OCI-LY7 (cell line): Measurements from ENCODE around the gene HS2ST1. TPM values are rescaled to one million over a fixed set of nuclear protein-coding genes. Genes with fewer than 3 reads are reported as not detected.
"Not testable (repeated sequence)": the region's sequence is repeated elsewhere in the genome, so short reads cannot be mapped to it uniquely, and the experiment has no call there.

Source experiments
- BruUV-seq: library from RNA; stranded (reverse); fragments of 400-500 nt; replicated peaks from 2 replicates; lab custom pipeline; 2021; lab: Mats Ljungman, UMichigan
- CTCF ChIA-PET: fragments of 300-600 bp; sonication (Branson Sonifier 250); formaldehyde crosslinking; loops from one replicate; lab custom pipeline; 2022; ENCODE audit warnings: antibody characterized with exemption; ENCODE audit not compliant: unreplicated experiment; lab: Charles Lee
- POLR2A ChIA-PET: fragments of 300-600 bp; sonication (Branson Sonifier 250); formaldehyde crosslinking; loops from one replicate; lab custom pipeline; 2022; ENCODE audit warnings: antibody characterized with exemption; lab: Charles Lee
- DNase-seq: peaks from one replicate; pipeline ENCODE4 v3.0.0-alpha.2; 2015; ENCODE audit warnings: low spot score
- H2AFZ ChIP-seq: fragments of 200-600 bp; sonication (generic), shearing (Covaris generic); 2 replicates; pipeline ENCODE4 v1.6.1; 2014; ENCODE audit warnings: mild to moderate bottlenecking, antibody characterized with exemption, low read length, moderate library complexity
- H3K27ac ChIP-seq: fragments of 200-600 bp; sonication (generic); 2 replicates; pipeline ENCODE4 v1.5.1; 2014; ENCODE audit warnings: mixed run types, low read depth, mild to moderate bottlenecking, moderate library complexity, low read length, inconsistent platforms; ENCODE audit not compliant: poor library complexity, severe bottlenecking
- H3K36me3 ChIP-seq: fragments of 200-600 bp; sonication (generic); 2 replicates; pipeline ENCODE4 v1.6.1; 2014; ENCODE audit warnings: mild to moderate bottlenecking, antibody characterized with exemption, low read length, moderate library complexity, mixed read lengths; ENCODE audit not compliant: insufficient read depth
- H3K4me1 ChIP-seq: fragments of 200-600 bp; sonication (generic); 2 replicates; pipeline ENCODE4 v1.5.1; 2014; ENCODE audit warnings: mild to moderate bottlenecking, low read length; ENCODE audit not compliant: insufficient read depth, poor library complexity, severe bottlenecking
- H3K4me2 ChIP-seq: fragments of 200-600 bp; sonication (generic); 2 replicates; pipeline ENCODE4 v1.6.1; 2014; ENCODE audit warnings: mild to moderate bottlenecking, low read length
- H3K4me3 ChIP-seq: fragments of 200-600 bp; sonication (generic); 2 replicates; pipeline ENCODE4 v1.5.1; 2014; ENCODE audit warnings: mild to moderate bottlenecking, low read depth, low read length; ENCODE audit not compliant: poor library complexity, severe bottlenecking
- H3K79me2 ChIP-seq: fragments of 200-600 bp; sonication (generic); 2 replicates; pipeline ENCODE4 v1.6.1; 2016; ENCODE audit warnings: low read depth, mild to moderate bottlenecking, low read length, moderate library complexity, mixed read lengths; ENCODE audit not compliant: insufficient read depth
- H3K9me2 ChIP-seq: fragments of 200-600 bp; sonication (generic); 2 replicates; pipeline ENCODE4 v1.6.1; 2016; ENCODE audit warnings: mild to moderate bottlenecking, low read length, mixed read lengths; ENCODE audit not compliant: insufficient read depth
- H3K9me3 ChIP-seq: fragments of 200-600 bp; sonication (generic); 2 replicates; pipeline ENCODE4 v1.6.1; 2014; ENCODE audit warnings: mild to moderate bottlenecking, mixed run types, low read length, mixed read lengths
- H4K20me1 ChIP-seq: fragments of 200-600 bp; sonication (generic); 2 replicates; pipeline ENCODE4 v1.6.1; 2014; ENCODE audit warnings: mild to moderate bottlenecking, antibody characterized with exemption, low read length, moderate library complexity, mixed read lengths; ENCODE audit not compliant: insufficient read depth
- CTCF ChIP-seq: fragments of 200-600 bp; sonication (generic); conservative IDR thresholded peaks from 2 replicates; pipeline ENCODE4 v1.5.1; 2014; ENCODE audit warnings: mild to moderate bottlenecking, antibody characterized with exemption, low read length, moderate library complexity, mixed read lengths
- EZH2phosphoT487 ChIP-seq: fragments of 200-600 bp; sonication (generic); IDR thresholded peaks from 2 replicates; pipeline ENCODE4 v1.6.1; 2018; ENCODE audit warnings: low read depth, borderline replicate concordance, mild to moderate bottlenecking, mixed run types, antibody characterized with exemption, low read length, moderate library complexity, mixed read lengths
- intact Hi-C: fragments of 100-400 bp; cut with micrococcal nuclease; formaldehyde crosslinking; loops from one replicate; pipeline ENCODE4 v1.10.0; 2022; ENCODE audit not compliant: unreplicated experiment
- total RNA-seq, 2 experiments: library from RNA; depleted of rRNA in 1 of 2; stranded (reverse); fragments of >200 nt in 1 of 2; shearing (Covaris generic) in 1 of 2; gene quantifications; 2 replicates each; pipeline ENCODE4 v1.2.3, GENCODE V29; 2014 to 2022

The HS2ST1 gene
- total RNA-seq, 2 experiments from 2014 or later = 20.9 to 63.7 TPM

DNA sequence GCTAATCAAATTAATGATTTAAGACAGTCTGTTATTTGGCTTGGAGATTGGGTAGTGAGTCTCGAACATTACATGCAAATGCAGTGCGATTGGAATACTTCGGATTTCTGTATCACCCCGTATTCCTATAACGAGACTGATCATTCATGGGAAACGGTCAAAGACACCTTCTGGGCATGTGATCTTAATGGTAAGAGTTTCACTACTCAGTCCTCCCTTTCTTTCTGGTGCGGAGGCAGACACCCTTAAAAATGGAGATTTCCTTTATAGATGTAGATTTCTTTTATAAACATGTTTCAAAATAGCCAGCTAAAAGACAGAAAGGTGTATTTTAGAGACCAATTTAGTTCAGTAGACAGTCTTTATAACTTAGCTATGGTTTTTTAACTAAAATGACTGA, 74.4 kb downstream of the HS2ST1 start:
- Histone ChIP-seq H3K9me2 (no peaks in the 10 kb centered on the region), H3K9me3 (no peaks in the 10 kb centered on the region), H4K20me1 (no peaks in the 10 kb centered on the region), H3K79me2 (peaks cover 77% of the 10 kb centered on the region), H3K27ac (no peak overlapping the region), H3K4me2 (no peak overlapping the region), H2AFZ (no peak overlapping the region), H3K4me1 (peaks cover 4% of the 10 kb centered on the region), H3K4me3 (no peak overlapping the region), H3K36me3 (peaks cover 59% of the 10 kb centered on the region)
- BruUV-seq = no TSS peak
- DNase-seq = no peak
- TF ChIP-seq EZH2phosphoT487 (no peak), CTCF (no peak)
- CTCF ChIA-PET = no interaction called here
- POLR2A ChIA-PET = interaction anchor here (0.6 to 1.6 kb wide), 7 partner anchors 12 to 274 kb away, joined by 3 to 4 read pairs (median 4); no protein-coding TSS in a partner anchor
- intact Hi-C loops = no loop called here

GRCh38 chr1:86989690-86990089, 75.3 kb downstream of the HS2ST1 start:
- H3K9me2 ChIP-seq, CTCF ChIA-PET, H4K20me1 ChIP-seq, H3K27ac ChIP-seq, intact Hi-C loops, BruUV-seq, H2AFZ ChIP-seq, H3K4me1 ChIP-seq, H3K4me2 ChIP-seq, H3K4me3 ChIP-seq, H3K9me3 ChIP-seq, DNase-seq: not testable (repeated sequence)
- POLR2A ChIA-PET = interaction anchor here (0.8 to 1.1 kb wide), 4 partner anchors 13 to 261 kb away, joined by 3 to 4 read pairs (median 4); no protein-coding TSS in a partner anchor
- Histone ChIP-seq H3K36me3 (peaks cover 59% of the 10 kb centered on the region), H3K79me2 (peaks cover 77% of the 10 kb centered on the region)

DNA sequence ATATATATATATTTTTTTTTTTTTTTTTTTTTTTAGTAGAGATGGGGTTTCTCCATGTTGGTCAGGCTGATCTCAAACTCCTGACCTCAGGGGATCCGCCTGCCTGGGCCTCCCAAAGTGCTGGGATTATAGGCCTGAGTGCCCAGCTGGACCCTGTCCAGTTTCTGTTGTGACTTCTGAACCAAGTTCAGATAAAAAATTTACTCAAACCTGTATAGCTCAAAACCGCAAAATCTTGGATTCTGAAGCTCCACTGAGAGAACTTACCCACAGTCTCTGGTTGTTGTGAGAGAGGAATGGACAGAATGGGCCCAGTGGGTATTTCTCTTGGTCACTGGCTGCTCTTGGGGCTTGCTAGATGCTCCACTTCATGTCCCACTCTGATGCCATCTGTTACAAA, 76.4 kb downstream of the HS2ST1 start:
- H4K20me1 ChIP-seq = no peaks in the 10 kb centered on the region
- no TSS peak for BruUV-seq
- intact Hi-C loops = no loop called here
- H3K79me2 ChIP-seq = peaks cover 82% of the 10 kb centered on the region
- H3K27ac ChIP-seq = no peak overlapping the region
- no peak overlapping the region for H2AFZ ChIP-seq
- POLR2A ChIA-PET = interaction anchor here (0.7 to 1.0 kb wide), 6 partner anchors 9 to 76 kb away, joined by 3 to 5 read pairs (median 4); partner anchors contain the start of gene HS2ST1
- H3K4me2 ChIP-seq = no peak overlapping the region
- H3K9me3 ChIP-seq = no peaks in the 10 kb centered on the region
- H3K9me2 ChIP-seq = no peaks in the 10 kb centered on the region
- no peak for TF ChIP-seq CTCF
- no peak for TF ChIP-seq EZH2phosphoT487
- peaks cover 4% of the 10 kb centered on the region for H3K4me1 ChIP-seq
- peaks cover 68% of the 10 kb centered on the region for H3K36me3 ChIP-seq
- CTCF ChIA-PET = no interaction called here
- H3K4me3 ChIP-seq = no peak overlapping the region
- no peak for DNase-seq
